HepG2 (cell line): Measurements from ENCODE around the gene SH3D21. TPM values are rescaled to one million over a fixed set of nuclear protein-coding genes. Genes with fewer than 3 reads are reported as not detected.

Experiments used
- E2F5 ChIP-seq: sonication (generic); formaldehyde crosslinking; conservative IDR thresholded peaks from 2 replicates; pipeline ENCODE4 v1.4.0; 2020; ENCODE audit warnings: missing genetic modification reagents
- ESRRA ChIP-seq: sonication (generic); formaldehyde crosslinking; IDR thresholded peaks from 2 replicates; pipeline ENCODE4 v1.5.1; 2020; ENCODE audit warnings: mild to moderate bottlenecking, low read depth, missing genetic modification reagents
- FOXJ3 ChIP-seq: sonication (generic); formaldehyde crosslinking; IDR thresholded peaks from 2 replicates; pipeline ENCODE4 v1.4.0; 2020; ENCODE audit warnings: missing genetic modification reagents, mild to moderate bottlenecking, borderline replicate concordance
- IRF9 ChIP-seq: sonication (generic); formaldehyde crosslinking; IDR thresholded peaks from 2 replicates; pipeline ENCODE4 v1.8.0; 2022; ENCODE audit warnings: missing genetic modification reagents, mild to moderate bottlenecking, borderline replicate concordance
- MTERF4 ChIP-seq: sonication (generic); formaldehyde crosslinking; IDR thresholded peaks from 2 replicates; pipeline ENCODE4 v1.8.0; 2023; ENCODE audit warnings: mild to moderate bottlenecking, missing genetic modification reagents
- RERE ChIP-seq: IDR thresholded peaks from 2 replicates; pipeline ENCODE4 v1.6.1; 2016; ENCODE audit warnings: low read depth, missing genetic modification reagents, missing compliant biosample characterization
- ZBTB40 ChIP-seq, 2 experiments: fragments of 450-650 bp in 1 of 2; sonication (generic) in 1 of 2; formaldehyde crosslinking in 1 of 2; IDR thresholded peaks; 2 replicates each; pipeline versions ENCODE4 v1.6.1 to v1.8.0; 2016 to 2022; ENCODE audit warnings: antibody characterized with exemption in 1 of 2, mild to moderate bottlenecking in 1 of 2, missing genetic modification reagents in 1 of 2
- ZFP82 ChIP-seq: sonication (generic); formaldehyde crosslinking; IDR thresholded peaks from 2 replicates; pipeline ENCODE4 v1.5.1; 2020; ENCODE audit warnings: mild to moderate bottlenecking, missing genetic modification reagents, borderline replicate concordance
- ZNF207 ChIP-seq: fragments of 450-650 bp; IDR thresholded peaks from 2 replicates; pipeline ENCODE4 v1.6.1; 2016; ENCODE audit warnings: antibody characterized with exemption, borderline replicate concordance
- ZSCAN9 ChIP-seq: IDR thresholded peaks from 2 replicates; pipeline ENCODE4 v1.6.1; 2016; ENCODE audit warnings: borderline replicate concordance
- polyA plus RNA-seq, 8 experiments: library from polyadenylated mRNA; depleted of rRNA in 3 of 8; stranded (reverse) in 7 of 8; unstranded in 1 of 8; fragments of >200 nt; fragmentation: Illumina TruSeq in 4 of 8; extraction: Trizol in 4 of 8; gene quantifications; 2 replicates each; pipeline versions ENCODE4 v1.2.1 to v1.2.3, GENCODE V29; 2011 to 2016; ENCODE audit warnings: low read depth in 4 of 8, missing spikeins in 1 of 8, mixed read lengths in 1 of 8; ENCODE audit not compliant: insufficient read depth in 1 of 8
- total RNA-seq, 5 experiments: library from RNA; depleted of rRNA; stranded (reverse); fragments of >200 nt; fragmentation: Illumina TruSeq; extraction: Trizol; gene quantifications; 2 replicates each; pipeline ENCODE4 v1.2.3, GENCODE V29; 2016; ENCODE audit warnings: low read depth in 1 of 5

The SH3D21 gene
- total and polyA plus RNA-seq, 2 of the 13 experiments (the other 11 are each of a cell fraction or from before 2014, with no cell fraction given) = 5.1 to 8.6 TPM

GRCh38 chr1:36306902-36307456 is 811 bp downstream of the SH3D21 start (continued):
- TF ChIP-seq ZBTB40 (IDR thresholded peaks at IDR 0.05) = no peak
- TF ChIP-seq ZBTB40 (CRISPR knock-in tag; IDR thresholded peaks at IDR 0.05) = no peak; the same call in 1 of the 2 replicates
- TF ChIP-seq RERE = no peak
- TF ChIP-seq FOXJ3 (CRISPR knock-in tag) = no peak
- TF ChIP-seq ESRRA = 0 out of 2 replicates have a peak, but pooled peaks have one; percentile 38
- TF ChIP-seq ZFP82 (CRISPR knock-in tag) = peak; percentile 23; the same call in 1 of the 2 replicates
- no peak for TF ChIP-seq IRF9
- no peak for TF ChIP-seq ZNF207
- TF ChIP-seq E2F5 (CRISPR knock-in tag) = no peak
- no peak for TF ChIP-seq MTERF4 (CRISPR knock-in tag)
- TF ChIP-seq ZSCAN9 (CRISPR knock-in tag) = no peak
